Right hindlimb (tissue), 1 donor: ENCODE data around the gene STX2.
"Not testable (repeated sequence)": the region's sequence is repeated elsewhere in the genome, so short reads cannot be mapped to it uniquely, and the experiment has no call there.

Experiments
- DNase-seq: peaks from one replicate; pipeline ENCODE4 v3.0.0-alpha.2; 2018

The STX2 gene

GRCh38 chr12:130761537-130762318 is 77.3 kb downstream of the STX2 start:
- peak; percentile 45 for DNase-seq

- DNase-seq = no peak
These were observed 84.7 kb downstream of the STX2 start for GRCh38 chr12:130754234-130754901.

- DNase-seq = no peak
These were observed 86.3 kb downstream of the STX2 start for GRCh38 chr12:130752692-130753230.

GRCh38 chr12:130752037-130752436 is 87.0 kb downstream of the STX2 start:
- not testable (repeated sequence) for DNase-seq

- no peak for DNase-seq
These were observed 90.3 kb downstream of the STX2 start for GRCh38 chr12:130748786-130749185.

- peak; percentile 83 for DNase-seq
These were observed 90.9 kb downstream of the STX2 start for GRCh38 chr12:130747867-130748740.

- DNase-seq = no peak
These were observed 92.5 kb downstream of the STX2 start for GRCh38 chr12:130746546-130746945.

GRCh38 chr12:130745921-130746320 is 93.1 kb downstream of the STX2 start:
- DNase-seq = no peak

GRCh38 chr12:130744274-130744673 is 94.8 kb downstream of the STX2 start:
- DNase-seq = no peak

- no peak for DNase-seq
These were observed 95.4 kb downstream of the STX2 start for GRCh38 chr12:130743606-130744005.

GRCh38 chr12:130743176-130743575 is 95.9 kb downstream of the STX2 start:
- DNase-seq = no peak

GRCh38 chr12:130742716-130743115 is 96.3 kb downstream of the STX2 start:
- DNase-seq = no peak

GRCh38 chr12:130742112-130742511 is 96.9 kb downstream of the STX2 start:
- DNase-seq = no peak
